H1 (cell line): Measurements from ENCODE around the gene ZDHHC24. TPM values are rescaled to one million over a fixed set of nuclear protein-coding genes. Genes with fewer than 3 reads are reported as not detected.

ENCODE experiments used
- CTCF ChIA-PET: fragments of 300-600 bp; sonication (Branson Sonifier 250); formaldehyde crosslinking; loops from one replicate; lab custom pipeline; 2021; ENCODE audit not compliant: partially characterized antibody; lab: Charles Lee
- POLR2A ChIA-PET: fragments of 300-600 bp; sonication (Branson Sonifier 250); formaldehyde crosslinking; loops from one replicate; lab custom pipeline; 2021; ENCODE audit warnings: inconsistent platforms; ENCODE audit not compliant: partially characterized antibody; lab: Charles Lee
- DNase-seq, 2 experiments: peaks; one replicate each; pipeline versions ENCODE4 v3.0.0 to v3.0.0-alpha.2; 2010 to 2022; ENCODE audit warnings: low spot score in 2 of 2, low read depth in 1 of 2, mixed read lengths in 1 of 2
- FAIRE-seq: peaks from 2 replicates; lab custom pipeline; 2011; peaks lifted over from hg19 to GRCh38; lab: Jason Lieb, UNC
- H2AFZ ChIP-seq: 2 replicates; pipeline ENCODE4 v1.8.1; 2012; ENCODE audit warnings: low read length, inconsistent platforms
- H2AK5ac ChIP-seq: 2 replicates; pipeline ENCODE4 v1.6.1; 2013; ENCODE audit warnings: low read depth, low read length
- H2BK120ac ChIP-seq: replicated peaks from 2 replicates; pipeline ENCODE3; 2013; ENCODE audit warnings: low read depth, low read length, inconsistent platforms
- H2BK12ac ChIP-seq: 2 replicates; pipeline ENCODE4 v1.6.1; 2013; ENCODE audit warnings: low read depth, low read length
- H2BK15ac ChIP-seq: 2 replicates; pipeline ENCODE4 v1.6.1; 2013; ENCODE audit warnings: low read length
- H2BK20ac ChIP-seq: 2 replicates; pipeline ENCODE4 v1.6.1; 2013; ENCODE audit warnings: low read length
- H2BK5ac ChIP-seq: 2 replicates; pipeline ENCODE4 v1.6.1; 2013; ENCODE audit warnings: low read depth, low read length
- H3K14ac ChIP-seq: 2 replicates; pipeline ENCODE4 v1.6.1; 2013; ENCODE audit warnings: inconsistent platforms; ENCODE audit not compliant: insufficient read length
- H3K18ac ChIP-seq: 2 replicates; pipeline ENCODE4 v1.6.1; 2013; ENCODE audit warnings: low read length; ENCODE audit errors: extremely low read depth
- H3K23ac ChIP-seq: 2 replicates; pipeline ENCODE4 v1.6.1; 2013; ENCODE audit warnings: inconsistent platforms; ENCODE audit not compliant: insufficient read length
- H3K23me2 ChIP-seq: 2 replicates; pipeline ENCODE4 v1.6.1; 2013; ENCODE audit warnings: low read depth, low read length
- H3K27ac ChIP-seq: 2 replicates; pipeline ENCODE4 v1.6.1; 2011; ENCODE audit warnings: low read depth, low read length, inconsistent platforms
- H3K27me3 ChIP-seq, 4 experiments: replicated peaks in 1 of 4; 1 replicate in 1 of 4; 2 replicates in 3 of 4; pipeline versions ENCODE4 v1.6.1 to v1.8.1; 2011 to 2013; ENCODE audit warnings: low read length in 3 of 4, mild to moderate bottlenecking in 3 of 4, inconsistent platforms in 2 of 4, mixed read lengths in 2 of 4, moderate library complexity in 1 of 4; ENCODE audit not compliant: control insufficient read depth in 3 of 4, insufficient read depth in 3 of 4; ENCODE audit errors: extremely low read depth in 1 of 4
- H3K36me3 ChIP-seq, 4 experiments: 2 replicates each; pipeline versions ENCODE4 v1.6.1 to v1.8.1; 2011 to 2013; ENCODE audit warnings: mild to moderate bottlenecking in 4 of 4, low read length in 3 of 4, moderate library complexity in 2 of 4, control low read depth in 1 of 4, inconsistent platforms in 1 of 4; ENCODE audit not compliant: insufficient read depth in 4 of 4, control insufficient read depth in 2 of 4
- H3K4ac ChIP-seq: replicated peaks from 2 replicates; pipeline ENCODE3; 2013; ENCODE audit warnings: low read length, low read depth, mixed read lengths, inconsistent platforms; ENCODE audit not compliant: insufficient read length
- H3K4me1 ChIP-seq, 4 experiments: replicated peaks in 1 of 4; 1 replicate in 1 of 4; 2 replicates in 3 of 4; pipeline versions ENCODE4 v1.6.1 to v1.8.1; 2011 to 2013; ENCODE audit warnings: low read length in 3 of 4, inconsistent platforms in 2 of 4, mixed read lengths in 1 of 4; ENCODE audit not compliant: insufficient read depth in 4 of 4, control insufficient read depth in 3 of 4
- H3K4me2 ChIP-seq, 2 experiments: 2 replicates each; pipeline versions ENCODE4 v1.6.1 to v1.8.1; 2011 to 2013; ENCODE audit warnings: low read depth in 2 of 2, low read length in 2 of 2, control low read depth in 1 of 2, inconsistent platforms in 1 of 2, mild to moderate bottlenecking in 1 of 2; ENCODE audit not compliant: insufficient read depth in 1 of 2
- H3K4me3 ChIP-seq, 4 experiments: fragments of 200-600, 300-600 bp in 1 of 4; sonication (generic), shearing (Covaris generic), sonication (Bioruptor Twin) in 1 of 4; 2 replicates each; pipeline versions ENCODE4 v1.5.1 to v1.8.1; 2011 to 2016; ENCODE audit warnings: low read length in 4 of 4, low read depth in 3 of 4, control low read depth in 2 of 4, inconsistent platforms in 2 of 4, mild to moderate bottlenecking in 2 of 4, mixed read lengths in 1 of 4, moderate library complexity in 1 of 4; ENCODE audit not compliant: insufficient read depth in 2 of 4; ENCODE audit errors: extremely low read depth in 1 of 4
- H3K56ac ChIP-seq: replicated peaks from 2 replicates; pipeline ENCODE3; 2013; ENCODE audit warnings: low read depth, mild to moderate bottlenecking, mixed read lengths, low read length, inconsistent platforms; ENCODE audit not compliant: insufficient read length
- H3K79me1 ChIP-seq: 2 replicates; pipeline ENCODE4 v1.6.1; 2013; ENCODE audit warnings: low read depth, low read length, control low read depth
- H3K79me2 ChIP-seq, 2 experiments: 2 replicates each; pipeline versions ENCODE4 v1.6.1 to v1.8.1; 2012 to 2013; ENCODE audit warnings: low read length in 2 of 2, mild to moderate bottlenecking in 2 of 2, inconsistent platforms in 1 of 2; ENCODE audit not compliant: insufficient read depth in 2 of 2, control insufficient read depth in 1 of 2
- H3K9ac ChIP-seq, 4 experiments: replicated peaks in 1 of 4; 1 replicate in 1 of 4; 2 replicates in 3 of 4; pipeline versions ENCODE4 v1.6.1 to v1.8.1; 2011 to 2013; ENCODE audit warnings: low read depth in 3 of 4, low read length in 3 of 4, control low read depth in 2 of 4, mild to moderate bottlenecking in 2 of 4, moderate library complexity in 2 of 4, inconsistent platforms in 1 of 4; ENCODE audit errors: extremely low read depth in 1 of 4
- H3K9me3 ChIP-seq, 2 experiments: 2 replicates each; pipeline versions ENCODE4 v1.6.1 to v1.8.1; 2012 to 2013; ENCODE audit warnings: mild to moderate bottlenecking in 2 of 2, moderate library complexity in 2 of 2, control low read depth in 1 of 2, inconsistent platforms in 1 of 2, low read depth in 1 of 2, low read length in 1 of 2, mixed read lengths in 1 of 2; ENCODE audit not compliant: insufficient read depth in 2 of 2
- H4K20me1 ChIP-seq, 2 experiments: replicated peaks in 1 of 2; 2 replicates each; pipeline versions ENCODE3 to v1.8.1; 2011 to 2013; ENCODE audit warnings: inconsistent platforms in 2 of 2, low read length in 2 of 2, mild to moderate bottlenecking in 1 of 2; ENCODE audit not compliant: insufficient read depth in 2 of 2, control insufficient read depth in 1 of 2
- H4K5ac ChIP-seq: 2 replicates; pipeline ENCODE4 v1.6.1; 2013; ENCODE audit warnings: low read length, low read depth, mixed read lengths, inconsistent platforms; ENCODE audit not compliant: insufficient read length
- H4K8ac ChIP-seq: 2 replicates; pipeline ENCODE4 v1.8.0; 2013; ENCODE audit warnings: mild to moderate bottlenecking, moderate library complexity, low read length, inconsistent platforms; ENCODE audit not compliant: insufficient read depth; ENCODE audit errors: extremely low read depth
- H4K91ac ChIP-seq: replicated peaks from 2 replicates; pipeline ENCODE3; 2013; ENCODE audit warnings: low read length, mixed read lengths, inconsistent platforms; ENCODE audit not compliant: insufficient read length
- BRCA1 ChIP-seq: IDR thresholded peaks from 2 replicates; pipeline ENCODE4 v1.6.1; 2012; ENCODE audit warnings: low read depth, low read length, improper control_type of control experiment
- CBX5 ChIP-seq: fragments of 300-800, 300-1000 bp; sonication (generic); IDR thresholded peaks from 2 replicates; pipeline ENCODE4 v1.7.1; 2016; ENCODE audit warnings: antibody characterized with exemption, low read length, low read depth
- EZH2 ChIP-seq: fragments of 200-600 bp; sonication (generic); IDR thresholded peaks from 2 replicates; pipeline ENCODE4 v1.7.1; 2012; ENCODE audit warnings: low read depth, mild to moderate bottlenecking, moderate library complexity, low read length, inconsistent platforms; ENCODE audit not compliant: severe bottlenecking
- HDAC2 ChIP-seq, 2 experiments: fragments of 300-600 bp in 1 of 2; sonication (generic) in 1 of 2; IDR thresholded peaks; 2 replicates each; pipeline ENCODE4 v1.6.1; 2011 to 2012; ENCODE audit warnings: low read depth in 2 of 2, low read length in 2 of 2, mild to moderate bottlenecking in 2 of 2, moderate library complexity in 2 of 2, borderline replicate concordance in 1 of 2, inconsistent platforms in 1 of 2
- HDAC6 ChIP-seq: IDR thresholded peaks from one replicate; pipeline ENCODE4 v1.7.1; 2012; ENCODE audit warnings: low read depth, mild to moderate bottlenecking, inconsistent platforms, low read length, moderate library complexity
- JUND ChIP-seq: IDR thresholded peaks from 2 replicates; pipeline ENCODE4 v1.6.1; 2011; ENCODE audit warnings: mild to moderate bottlenecking, improper control_type of control experiment, low read length
- MAX ChIP-seq: IDR thresholded peaks from 2 replicates; pipeline ENCODE4 v1.6.1; 2012; ENCODE audit warnings: inconsistent platforms
- NRF1 ChIP-seq: IDR thresholded peaks from 2 replicates; pipeline ENCODE4 v1.6.1; 2011; ENCODE audit warnings: mild to moderate bottlenecking, low read depth, low read length, improper control_type of control experiment
- RXRA ChIP-seq: IDR thresholded peaks from 2 replicates; pipeline ENCODE4 v1.6.1; 2011; ENCODE audit warnings: low read depth, mild to moderate bottlenecking, low read length, moderate library complexity; ENCODE audit not compliant: insufficient read depth
- SIX5 ChIP-seq: IDR thresholded peaks from 2 replicates; pipeline ENCODE4 v1.6.1; 2011; ENCODE audit warnings: mild to moderate bottlenecking, low read depth, low read length
- WGBS, 2 experiments: shearing (Covaris generic) in 1 of 2; methylation state at CpG; one replicate each; pipeline versions ENCODE4 v1.1.6 to v1.1.7; 2013 to 2015; ENCODE audit warnings: low lambda C conversion rate in 2 of 2, mixed read lengths in 2 of 2, inconsistent platforms in 1 of 2, low coverage in 1 of 2, missing lambda C conversion rate in 1 of 2; ENCODE audit not compliant: insufficient replicate concordance in 2 of 2, insufficient coverage in 1 of 2, insufficient read length in 1 of 2; ENCODE audit errors: extremely low coverage in 1 of 2, missing lambda C conversion rate in 1 of 2; 5-methylcytosine and 5-hydroxymethylcytosine counted together
- polyA plus RNA-seq, 7 experiments: library from polyadenylated mRNA; depleted of rRNA in 3 of 7; stranded (reverse) in 5 of 7; unstranded in 2 of 7; fragments of >200 nt in 5 of 7; fragments of 200-250 nt in 2 of 7; gene quantifications; 1 replicate in 5 of 7; 2 replicates in 1 of 7; 4 replicates in 1 of 7; pipeline versions ENCODE4 v1.2.1 to v1.2.3, GENCODE V29; 2011 to 2013; ENCODE audit warnings: missing spikeins in 2 of 7, mixed read lengths in 2 of 7
- total RNA-seq: library from RNA; stranded (reverse); fragmentation: NEBNext Ultra II Directional; extraction: Animal tissue kit (Norgen Biotek cat#: 25700); gene quantifications from 2 replicates; pipeline ENCODE4 v1.2.1, GENCODE V29; 2021

Gene ZDHHC24
- total and polyA plus RNA-seq, 2 of the 8 experiments (the other 6 are each of a cell fraction or from before 2014, with no cell fraction given), result 8.4 to 9.7 TPM

GRCh38 chr11:66586136-66586535, 40.3 kb upstream of the ZDHHC24 start:
- Histone ChIP-seq H3K18ac (no peak overlapping the region), H2BK5ac (no peak overlapping the region), H2BK12ac (peak overlapping the region; percentile 50; the same call in 1 of the 2 replicates), H2AFZ (no peak overlapping the region), H3K4me1 (peaks cover 0 to 4% (median 4%) of the 10 kb centered on the region in 4 experiments; a peak in 5 of 7 replicates), H3K27ac (no peak overlapping the region), H3K4me2 (no peak overlapping the region), H3K4ac (no peak overlapping the region), H3K79me1 (no peaks in the 10 kb centered on the region), H4K91ac (no peak overlapping the region), H4K5ac (no peak overlapping the region), H3K9ac (no peak overlapping the region), H4K8ac (no peak overlapping the region), H4K20me1 (no peaks in the 10 kb centered on the region), H3K79me2 (no peaks in the 10 kb centered on the region), H2BK20ac (no peak overlapping the region), H3K9me3 (peaks cover 10 to 17% of the 10 kb centered on the region in 2 experiments), H2BK120ac (no peak overlapping the region), H3K27me3 (peaks cover 0 to 2% (median under 1%) of the 10 kb centered on the region in 4 experiments; a peak in 1 of 7 replicates), H3K23me2 (no peaks in the 10 kb centered on the region), H3K56ac (no peak overlapping the region), H3K14ac (no peak overlapping the region), H2BK15ac (0 out of 2 replicates have a peak overlapping the region, but pooled peaks have one; percentile 61), H3K4me3 (no peak overlapping the region), H3K23ac (no peak overlapping the region), H2AK5ac (peak overlapping the region; percentile 75; the same call in 1 of the 2 replicates), H3K36me3 (no peaks in the 10 kb centered on the region)
- no peak for FAIRE-seq
- ChIA-PET CTCF (interaction anchor here (1.2 kb wide), 1 partner anchor 39 kb away, joined by 5 read pairs; no protein-coding TSS in a partner anchor), POLR2A (no interaction called here)
- WGBS, 2 experiments, result 80% methylated on average over 2 of the region's 2 CpGs; no CpG with 5 or more reads in 1 of the 2 experiments
- TF ChIP-seq BRCA1 (no peak), MAX (no peak), EZH2 (no peak), CBX5 (no peak), JUND (no peak), NRF1 (no peak), HDAC6 (no peak), SIX5 (no peak), HDAC2 (IDR thresholded peaks at IDR 0.05; ENCODE audit: borderline replicate concordance in 1 of 2, low read depth in 2 of 2, low read length in 2 of 2) (no peak), RXRA (no peak)
- no peak for DNase-seq
